PC-9 (cell line): ENCODE results near the gene ZCCHC2. TPM values are rescaled to one million over a fixed set of nuclear protein-coding genes. Genes with fewer than 3 reads are reported as not detected.

ENCODE experiments used
- BruUV-seq: library from RNA; stranded (reverse); fragments of 400-500 nt; replicated peaks from 2 replicates; lab custom pipeline; 2021; lab: Mats Ljungman, UMichigan
- CTCF ChIA-PET: fragments of 300-600 bp; sonication (Branson Sonifier 250); formaldehyde crosslinking; loops from one replicate; lab custom pipeline; 2022; ENCODE audit warnings: antibody characterized with exemption; lab: Charles Lee
- POLR2A ChIA-PET: fragments of 300-600 bp; sonication (Branson Sonifier 250); formaldehyde crosslinking; loops from one replicate; lab custom pipeline; 2022; ENCODE audit warnings: antibody characterized with exemption; ENCODE audit not compliant: unreplicated experiment; lab: Charles Lee
- DNase-seq, 2 experiments: peaks; one replicate each; pipeline versions ENCODE4 v3.0.0 to v3.0.0-alpha.2; 2015 to 2022; ENCODE audit warnings: mixed read lengths in 1 of 2
- H2AFZ ChIP-seq: fragments of 200-600 bp; sonication (generic); 2 replicates; pipeline ENCODE4 v1.8.1; 2017; ENCODE audit warnings: antibody characterized with exemption
- H3F3A ChIP-seq: fragments of 200-600 bp; sonication (generic); 2 replicates; pipeline ENCODE4 v1.8.1; 2017; ENCODE audit warnings: antibody characterized with exemption, mild to moderate bottlenecking, low read depth; ENCODE audit not compliant: insufficient read depth
- H3K27ac ChIP-seq: fragments of 200-600 bp; sonication (generic); 2 replicates; pipeline ENCODE4 v1.6.1; 2016; ENCODE audit warnings: mixed run types
- H3K27me3 ChIP-seq: fragments of 200-600 bp; sonication (generic); 2 replicates; pipeline ENCODE4 v1.6.1; 2016; ENCODE audit warnings: low read depth, mixed run types; ENCODE audit not compliant: insufficient read depth
- H3K36me3 ChIP-seq: fragments of 200-600 bp; sonication (generic); 2 replicates; pipeline ENCODE4 v1.6.1; 2016; ENCODE audit warnings: low read depth, mixed run types
- H3K4me1 ChIP-seq: fragments of 200-600 bp; sonication (generic); replicated peaks from 2 replicates; pipeline ENCODE4 v1.6.1; 2016; ENCODE audit warnings: mixed run types; ENCODE audit not compliant: insufficient read depth
- H3K4me2 ChIP-seq: fragments of 200-600 bp; sonication (generic); 2 replicates; pipeline ENCODE4 v1.6.1; 2017; ENCODE audit warnings: mixed run types
- H3K4me3 ChIP-seq: fragments of 200-600 bp; sonication (generic); 2 replicates; pipeline ENCODE4 v1.6.1; 2016; ENCODE audit warnings: mixed run types
- H3K79me2 ChIP-seq: fragments of 200-600 bp; sonication (generic); 2 replicates; pipeline ENCODE4 v1.6.1; 2017; ENCODE audit warnings: low read depth, mixed run types
- H3K9me2 ChIP-seq: fragments of 200-600 bp; sonication (generic); 2 replicates; pipeline ENCODE4 v1.8.1; 2017; ENCODE audit warnings: mild to moderate bottlenecking; ENCODE audit not compliant: insufficient read depth
- H3K9me3 ChIP-seq: fragments of 200-600 bp; sonication (generic); 2 replicates; pipeline ENCODE4 v1.8.1; 2016; ENCODE audit warnings: low read depth; ENCODE audit not compliant: insufficient read depth
- H4K20me1 ChIP-seq: fragments of 200-600 bp; sonication (generic); 2 replicates; pipeline ENCODE4 v1.8.1; 2017; ENCODE audit not compliant: insufficient read depth
- CTCF ChIP-seq: fragments of 200-600 bp; sonication (generic); conservative IDR thresholded peaks from 2 replicates; pipeline ENCODE4 v1.6.1; 2017; ENCODE audit warnings: mixed run types, antibody characterized with exemption, mild to moderate bottlenecking, moderate library complexity
- EZH2 ChIP-seq: fragments of 200-600 bp; sonication (generic); IDR thresholded peaks from 2 replicates; pipeline ENCODE4 v1.8.0; 2017; ENCODE audit warnings: antibody characterized with exemption, low read depth
- intact Hi-C: fragments of 100-400 bp; cut with micrococcal nuclease; formaldehyde crosslinking; loops from one replicate; pipeline ENCODE4 v1.10.0; 2022; ENCODE audit not compliant: unreplicated experiment
- total RNA-seq: library from RNA; stranded (reverse); gene quantifications from 2 replicates; pipeline ENCODE4 v1.2.3, GENCODE V29; 2021

ZCCHC2 gene
- total RNA-seq, 1 experiment from 2014 or later: 18.1 TPM

- ChIA-PET CTCF (interaction anchor here (0.6 to 0.7 kb wide), 2 partner anchors 10 to 56 kb away, joined by 3 to 6 read pairs; no protein-coding TSS in a partner anchor), POLR2A (no interaction called here)
- H3F3A ChIP-seq: no peaks in the 10 kb centered on the region
- no peaks in the 10 kb centered on the region for H3K9me2 ChIP-seq
- H3K4me1 ChIP-seq: peaks cover 20% of the 10 kb centered on the region
- H3K27ac ChIP-seq: no peak overlapping the region
- H3K36me3 ChIP-seq: no peaks in the 10 kb centered on the region
- TF ChIP-seq EZH2: no peak
- TF ChIP-seq CTCF: no peak
- no peaks in the 10 kb centered on the region for H3K79me2 ChIP-seq
- no peak overlapping the region for H2AFZ ChIP-seq
- no peaks in the 10 kb centered on the region for H4K20me1 ChIP-seq
- no peak for DNase-seq
- H3K27me3 ChIP-seq: no peaks in the 10 kb centered on the region
- BruUV-seq: no TSS peak
- H3K4me3 ChIP-seq: no peak overlapping the region
- intact Hi-C loops: no loop called here
- no peak overlapping the region for H3K4me2 ChIP-seq
- peaks cover 29% of the 10 kb centered on the region for H3K9me3 ChIP-seq
Observed at GRCh38 chr18:62512996-62513395, 9.8 kb upstream of the ZCCHC2 start.

GRCh38 chr18:62514570-62514969, 8.3 kb upstream of the ZCCHC2 start:
- POLR2A ChIA-PET: no interaction called here

GRCh38 chr18:62516242-62516641, 6.6 kb upstream of the ZCCHC2 start:
- H3K36me3 ChIP-seq: no peaks in the 10 kb centered on the region
- no peak overlapping the region for H3K4me3 ChIP-seq
- H3K4me1 ChIP-seq: peaks cover 6% of the 10 kb centered on the region
- TF ChIP-seq CTCF: no peak
- no peak for TF ChIP-seq EZH2
- no peak overlapping the region for H2AFZ ChIP-seq
- POLR2A ChIA-PET: no interaction called here
- peaks cover 29% of the 10 kb centered on the region for H3K9me3 ChIP-seq
- H3K27me3 ChIP-seq: no peaks in the 10 kb centered on the region
- no TSS peak for BruUV-seq
- H3F3A ChIP-seq: peaks cover 3% of the 10 kb centered on the region
- H3K4me2 ChIP-seq: no peak overlapping the region
- no peaks in the 10 kb centered on the region for H4K20me1 ChIP-seq
- H3K79me2 ChIP-seq: peaks cover 2% of the 10 kb centered on the region; the same call in 1 of the 2 replicates
- intact Hi-C loops: no loop called here
- DNase-seq: no peak
- CTCF ChIA-PET: no interaction called here
- H3K9me2 ChIP-seq: no peaks in the 10 kb centered on the region
- H3K27ac ChIP-seq: no peak overlapping the region

More at GRCh38 chr18:62514570-62514969, 8.3 kb upstream of the ZCCHC2 start:
- H3K4me3 ChIP-seq: no peak overlapping the region
- intact Hi-C loops: no loop called here
- no peak for TF ChIP-seq EZH2
- no peak for TF ChIP-seq CTCF
- no peaks in the 10 kb centered on the region for H3K36me3 ChIP-seq
- H3K79me2 ChIP-seq: no peaks in the 10 kb centered on the region
- BruUV-seq: no TSS peak
- no peaks in the 10 kb centered on the region for H3K9me2 ChIP-seq
- H3K4me2 ChIP-seq: no peak overlapping the region
- H3F3A ChIP-seq: no peaks in the 10 kb centered on the region
- no peaks in the 10 kb centered on the region for H4K20me1 ChIP-seq
- DNase-seq: no peak
- no peak overlapping the region for H2AFZ ChIP-seq
- H3K27ac ChIP-seq: no peak overlapping the region
- peaks cover 16% of the 10 kb centered on the region for H3K4me1 ChIP-seq
- CTCF ChIA-PET: no interaction called here
- H3K9me3 ChIP-seq: peaks cover 29% of the 10 kb centered on the region
- no peaks in the 10 kb centered on the region for H3K27me3 ChIP-seq
